T47D (cell line): ENCODE results near the gene CASS4.

Experiments
- DNase-seq, 2 experiments: peaks; one replicate each; pipeline versions ENCODE4 v3.0.0 to v3.0.0-alpha.2; 2011 to 2012; ENCODE audit warnings: low read depth in 1 of 2, low spot score in 1 of 2
- JUND ChIP-seq: IDR thresholded peaks from 2 replicates; pipeline ENCODE4 v1.6.1; 2012; ENCODE audit warnings: low read depth
- in situ Hi-C: cut with HindIII; loops from 2 replicates; pipeline ENCODE4 v1.10.0; 2016; ENCODE audit warnings: low sequenced_read_pairs, low pct_unique_long_range_greater_than_20kb

The CASS4 gene

DNA sequence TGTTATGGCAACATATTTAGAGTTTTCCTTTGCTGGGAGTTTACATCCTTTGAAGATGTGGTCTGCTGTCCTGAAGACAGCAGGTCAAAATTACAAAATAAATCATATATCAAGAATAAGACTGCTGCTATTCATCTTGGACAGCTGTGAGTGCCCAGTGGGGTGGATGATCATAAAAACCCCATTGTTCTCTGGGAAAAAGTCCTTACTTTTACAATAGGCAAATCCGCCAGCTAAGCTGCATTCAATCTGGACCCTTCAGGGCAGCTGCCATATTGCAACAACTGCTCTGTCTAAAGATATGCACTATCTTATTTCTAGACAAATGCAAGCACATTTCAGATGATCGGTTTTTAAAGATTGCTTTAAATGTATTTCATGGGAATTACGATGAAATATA, 19.4 kb downstream of the CASS4 start:
- no peak for TF ChIP-seq JUND
- DNase-seq: no peak
- in situ Hi-C loops: no loop called here

DNA sequence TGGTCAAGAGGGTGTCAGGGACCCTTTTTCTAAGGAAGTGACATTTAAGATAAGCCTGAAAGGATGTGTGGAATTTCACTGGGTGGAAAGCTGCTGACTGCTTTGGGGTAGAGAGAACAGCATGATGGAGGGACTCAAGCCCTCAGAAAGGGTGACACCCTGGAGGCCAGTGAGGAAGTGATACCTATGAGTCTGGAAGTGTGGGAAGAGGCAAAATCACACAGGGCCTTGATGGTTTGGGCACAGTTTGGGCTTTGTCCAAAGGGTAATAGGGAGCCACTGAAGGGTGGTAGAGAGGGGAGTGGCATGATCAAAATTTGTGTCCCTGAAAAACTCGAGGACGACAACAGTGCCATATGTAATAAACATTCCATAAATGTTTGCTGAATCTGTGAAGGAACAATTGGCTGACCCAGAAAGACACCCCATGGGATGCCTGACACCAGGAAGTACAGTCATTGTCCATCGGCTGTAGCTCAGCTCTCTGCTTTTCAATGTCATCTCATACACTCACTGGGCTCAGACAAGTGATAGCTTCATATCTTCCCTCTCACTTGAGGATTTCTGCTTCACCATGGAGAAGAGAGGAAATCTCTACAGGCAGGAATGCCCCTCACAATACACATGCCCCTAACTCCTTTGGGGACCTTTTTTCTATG, 21.3 kb downstream of the CASS4 start:
- in situ Hi-C loops: no loop called here
- no peak for TF ChIP-seq JUND
- DNase-seq: no peak

DNA sequence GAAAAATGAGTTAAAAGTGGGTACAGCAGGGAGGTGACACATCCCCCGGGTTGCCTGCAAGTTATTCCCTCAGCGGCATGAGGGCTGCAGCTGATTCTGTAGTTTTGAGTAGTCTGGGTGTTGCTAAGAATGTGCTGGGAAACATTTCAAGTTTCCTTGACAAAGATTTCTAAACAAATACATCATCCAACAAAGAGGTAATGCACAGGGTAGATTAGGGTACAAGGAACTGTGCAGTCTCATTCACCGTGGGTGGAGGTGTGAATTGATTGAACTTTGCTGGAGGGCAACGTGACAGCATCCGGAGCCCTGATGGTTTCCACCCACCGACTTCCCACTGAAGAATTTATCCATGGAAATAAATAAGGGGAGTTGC, 21.8 kb downstream of the CASS4 start:
- in situ Hi-C loops: no loop called here
- TF ChIP-seq JUND: no peak
- DNase-seq: no peak

DNA sequence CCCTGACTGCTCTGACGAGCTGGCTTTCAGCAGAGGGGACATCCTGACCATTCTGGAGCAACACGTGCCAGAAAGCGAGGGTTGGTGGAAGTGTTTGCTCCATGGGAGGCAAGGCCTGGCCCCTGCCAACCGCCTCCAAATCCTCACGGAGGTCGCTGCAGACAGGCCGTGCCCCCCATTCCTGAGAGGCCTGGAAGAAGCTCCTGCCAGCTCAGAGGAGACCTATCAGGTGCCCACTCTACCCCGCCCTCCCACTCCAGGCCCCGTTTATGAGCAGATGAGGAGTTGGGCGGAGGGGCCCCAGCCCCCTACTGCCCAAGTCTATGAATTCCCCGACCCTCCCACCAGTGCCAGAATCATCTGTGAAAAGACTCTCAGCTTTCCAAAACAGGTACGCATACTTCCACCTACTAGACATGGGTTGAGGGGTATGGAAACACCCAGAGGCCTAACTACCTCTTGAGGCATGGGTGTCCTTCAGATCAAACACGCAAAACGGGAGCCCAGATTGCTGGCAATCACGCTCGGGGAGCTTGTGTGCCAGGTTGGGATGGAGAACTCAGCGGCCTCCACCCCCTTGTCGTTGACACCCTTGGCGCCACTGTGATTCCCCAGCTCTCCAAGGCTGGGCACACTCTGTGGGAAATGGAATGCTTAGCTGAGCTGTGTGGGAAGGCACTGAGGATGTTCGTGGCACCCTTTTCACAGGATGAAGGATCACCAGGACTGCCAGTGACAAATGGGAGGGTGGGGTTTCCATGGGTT, 25.3 kb downstream of the CASS4 start:
- no peak for TF ChIP-seq JUND
- no peak for DNase-seq
- in situ Hi-C loops: no loop called here

DNA sequence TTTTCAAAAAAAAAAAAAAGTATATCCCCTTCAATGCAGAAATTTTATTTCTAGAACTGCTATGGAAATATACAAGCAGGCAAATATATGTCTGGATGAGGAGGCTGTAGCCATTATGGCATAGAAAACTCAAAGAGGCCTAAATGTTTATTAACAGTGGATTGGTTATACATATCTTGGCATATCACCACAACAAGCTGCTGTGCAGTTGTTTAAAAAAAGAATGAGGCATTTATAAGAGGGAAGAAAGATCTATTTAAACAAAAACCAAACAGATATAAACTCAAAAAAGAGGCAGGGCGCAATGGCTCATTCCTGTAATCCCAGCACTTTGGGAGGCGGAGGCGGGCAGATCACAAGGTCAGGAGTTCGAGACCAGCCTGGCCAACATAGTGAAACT, 26.2 kb downstream of the CASS4 start:
- no peak for DNase-seq
- in situ Hi-C loops: no loop called here
- TF ChIP-seq JUND: no peak

DNA sequence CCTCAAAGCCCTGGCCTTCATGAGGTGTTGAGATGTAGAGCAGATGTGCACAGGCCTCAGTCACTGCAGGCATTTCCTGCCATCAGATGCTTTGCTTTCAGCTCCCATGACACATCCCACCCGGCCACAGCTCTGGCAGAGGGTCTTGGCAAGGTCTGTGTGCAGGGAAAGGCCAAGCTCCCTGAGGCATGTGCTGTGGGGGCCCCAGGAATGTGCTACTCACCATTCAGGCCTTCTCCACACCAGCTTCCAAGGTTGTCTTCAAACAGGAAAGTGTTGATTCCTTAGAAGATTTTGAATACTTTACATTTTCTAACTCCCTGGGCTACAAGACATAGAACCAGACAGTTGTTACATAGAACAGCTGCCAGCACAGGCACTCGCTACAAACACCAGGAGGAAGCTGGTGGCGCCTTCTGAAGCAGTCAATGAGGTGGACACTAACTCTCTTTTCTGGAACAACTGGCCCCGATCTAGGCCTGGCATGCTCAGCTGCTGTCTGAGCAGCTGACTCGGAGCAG, 27.8 kb downstream of the CASS4 start:
- DNase-seq: no peak
- no peak for TF ChIP-seq JUND
- in situ Hi-C loops: no loop called here

DNA sequence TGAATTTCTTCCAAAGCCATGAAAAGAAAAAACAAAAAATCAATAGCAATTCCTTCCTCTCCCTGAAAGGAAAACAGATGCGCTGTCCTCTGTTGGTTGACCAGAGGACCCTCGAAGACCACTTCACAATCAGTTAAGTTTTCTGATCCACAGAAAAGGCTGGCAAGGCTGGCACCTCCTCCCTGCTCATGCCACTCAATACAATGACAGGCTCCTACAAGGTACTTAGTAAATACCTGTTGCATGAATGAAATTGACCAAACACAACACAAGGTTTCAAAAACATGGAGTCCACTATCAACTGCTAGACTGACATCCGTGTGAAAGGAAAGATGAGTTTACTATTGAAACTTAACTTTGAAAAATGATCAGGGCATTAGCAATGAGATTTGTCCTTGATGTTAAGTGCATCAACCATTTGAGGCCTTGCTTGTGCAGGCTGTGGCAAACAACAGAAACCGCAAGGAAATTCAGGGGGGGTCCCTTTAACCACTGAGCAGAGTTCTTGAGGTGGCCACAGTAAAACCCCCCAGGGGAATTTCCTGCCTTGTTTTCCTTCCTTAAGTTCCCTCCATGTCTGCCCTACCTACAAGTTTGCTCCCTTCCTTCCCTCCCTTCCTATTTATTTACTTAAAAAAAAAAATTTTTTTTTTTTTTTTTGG, 28.4 kb downstream of the CASS4 start:
- in situ Hi-C loops: no loop called here
- DNase-seq: no peak
- no peak for TF ChIP-seq JUND

DNA sequence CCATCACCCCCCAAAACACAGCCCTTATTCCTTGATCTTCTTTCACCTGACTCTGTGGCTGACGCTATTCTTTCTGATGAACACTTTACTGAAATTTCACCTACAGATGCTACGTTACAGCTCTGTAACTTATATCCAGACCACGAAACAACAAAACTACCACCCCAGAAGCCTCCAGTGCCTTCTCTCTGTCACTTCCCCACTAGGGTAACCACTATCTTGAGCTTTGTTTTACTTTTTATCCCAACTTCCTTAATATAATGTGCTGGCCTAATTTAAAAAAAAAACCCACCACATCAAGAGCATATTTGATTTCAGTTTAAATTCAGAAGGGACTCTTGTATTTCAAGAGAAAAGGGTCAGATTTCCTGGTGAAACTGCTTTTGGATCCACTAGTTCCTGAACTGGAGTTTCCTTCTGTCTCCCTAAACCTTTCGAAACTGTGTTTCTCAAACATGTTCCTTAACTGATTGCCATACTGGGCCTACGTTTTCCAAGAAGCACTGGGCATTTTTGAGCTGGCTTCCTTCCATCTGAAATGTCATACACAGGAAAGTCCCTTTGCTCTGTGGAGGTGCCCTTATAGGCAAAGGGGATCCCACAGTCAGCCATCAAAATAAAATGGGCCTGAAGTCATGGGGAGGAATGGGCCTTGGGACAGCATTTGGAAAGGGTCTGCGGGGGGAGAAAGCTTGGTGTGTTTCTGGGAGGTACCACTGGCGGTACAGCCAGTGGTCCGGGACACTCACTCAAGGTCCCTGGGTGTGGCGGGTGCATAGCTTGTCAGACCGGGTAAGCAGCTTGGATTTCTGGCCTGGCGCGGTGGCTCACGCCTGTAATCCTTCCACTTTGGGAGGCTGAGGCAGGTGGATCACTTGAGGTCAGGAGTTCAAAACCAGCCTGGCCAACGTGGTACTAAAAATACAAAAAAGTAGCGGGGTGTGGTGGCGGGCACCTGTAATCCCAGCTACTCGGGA, 30.6 kb downstream of the CASS4 start:
- no peak for TF ChIP-seq JUND
- in situ Hi-C loops: no loop called here
- DNase-seq: no peak

DNA sequence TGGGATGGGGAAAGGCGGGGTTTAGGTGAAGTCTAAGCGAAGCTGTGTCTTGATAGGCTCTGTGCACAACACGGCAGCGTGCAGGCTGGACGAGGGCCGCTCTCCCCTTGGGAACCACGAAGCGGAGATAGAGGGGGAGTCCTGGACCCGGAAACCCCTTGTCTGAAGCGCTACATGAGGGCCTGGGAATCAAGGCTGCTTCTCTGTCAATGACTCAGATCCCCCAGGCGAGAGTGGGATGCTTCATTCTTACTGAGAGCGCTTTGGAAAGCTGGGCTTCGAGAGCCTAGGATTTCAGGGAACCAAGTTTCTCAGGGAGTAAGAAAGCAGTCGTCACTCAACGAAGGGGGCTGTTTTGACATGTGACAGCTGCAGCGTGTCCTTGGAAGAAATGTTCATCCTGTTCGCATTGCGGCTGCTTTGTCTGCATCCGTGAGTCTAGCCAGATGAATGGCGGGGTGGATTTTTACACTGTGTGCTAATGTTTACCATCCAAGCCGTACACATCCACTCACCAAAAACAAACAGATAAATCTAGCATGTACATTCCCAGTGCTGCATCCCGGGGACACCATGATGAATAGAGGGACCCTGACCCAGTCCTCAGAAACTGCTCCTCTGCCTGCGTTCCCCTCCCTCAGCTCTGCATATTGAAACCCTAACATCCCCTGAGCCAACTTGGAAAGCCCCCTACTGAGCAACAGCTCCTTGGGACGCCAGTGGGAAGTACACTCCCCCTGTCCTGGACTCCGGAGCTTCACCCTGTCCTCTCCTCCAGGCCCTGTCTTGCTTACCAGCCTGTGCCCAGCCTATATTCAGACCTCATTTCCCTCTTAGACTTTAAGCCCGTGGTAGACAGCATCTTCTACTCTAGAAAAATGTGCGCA, 31.8 kb downstream of the CASS4 start:
- no peak for TF ChIP-seq JUND
- no peak for DNase-seq
- in situ Hi-C loops: no loop called here

DNA sequence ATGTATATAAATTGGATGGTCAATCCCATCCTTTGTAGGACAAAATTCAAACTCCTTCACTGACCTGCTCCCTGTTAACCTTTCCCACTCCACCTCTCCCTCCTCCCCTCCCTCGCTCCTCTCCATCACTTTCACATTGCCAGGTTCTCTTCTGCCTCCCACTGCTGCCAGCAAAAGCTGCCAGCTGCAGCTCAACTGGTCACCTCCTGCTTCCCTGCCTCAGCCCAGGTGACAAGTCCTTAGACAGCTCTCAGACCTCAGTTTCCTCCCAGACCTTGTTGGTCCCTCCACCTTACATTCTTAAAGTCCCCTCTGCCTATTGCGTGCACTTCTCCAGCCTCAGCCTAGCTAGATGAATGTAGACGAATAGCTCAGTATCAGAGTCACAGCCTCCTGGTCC, 33.1 kb downstream of the CASS4 start:
- in situ Hi-C loops: no loop called here
- TF ChIP-seq JUND: no peak
- no peak for DNase-seq

DNA sequence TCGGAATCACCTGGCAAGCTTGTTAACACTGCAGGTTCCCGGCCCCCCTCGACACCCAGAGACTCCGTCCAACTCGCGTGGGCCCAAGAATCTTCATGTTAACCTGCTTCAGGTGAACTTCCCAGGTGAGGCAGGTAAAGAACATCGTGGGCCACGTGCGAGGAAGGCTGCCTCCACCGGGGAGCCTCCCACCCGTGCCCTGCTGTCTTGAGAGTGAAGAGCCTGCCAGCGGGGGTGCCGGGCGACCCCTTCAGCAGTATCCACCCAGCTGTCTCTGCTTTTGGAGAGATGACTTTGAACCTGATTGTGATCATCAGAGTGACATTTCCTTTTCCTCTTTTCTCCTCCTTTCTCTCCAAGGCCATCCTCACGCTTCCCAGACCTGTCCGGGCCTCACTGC, 33.5 kb downstream of the CASS4 start:
- TF ChIP-seq JUND: no peak
- in situ Hi-C loops: no loop called here
- DNase-seq: no peak
